Endothelial cell of umbilical vein (primary cell): Measurements from ENCODE around the gene LDLRAD3. TPM values are rescaled to one million over a fixed set of nuclear protein-coding genes. Genes with fewer than 3 reads are reported as not detected.
"Not testable (repeated sequence)": the region's sequence is repeated elsewhere in the genome, so short reads cannot be mapped to it uniquely, and the experiment has no call there.

Experiments used
- BruUV-seq: library from RNA; stranded (reverse); fragments of 400-500 nt; replicated peaks from 2 replicates; lab custom pipeline; 2021; lab: Mats Ljungman, UMichigan
- CTCF ChIA-PET: fragments of 300-600, 350-600 bp; sonication (Branson Sonifier 250); formaldehyde crosslinking; loops from one replicate; lab custom pipeline; 2021; ENCODE audit warnings: antibody characterized with exemption, inconsistent platforms; lab: Charles Lee
- POLR2A ChIA-PET: fragments of 300-600, 350-600 bp; sonication (Branson Sonifier 250); formaldehyde crosslinking; loops from one replicate; lab custom pipeline; 2021; ENCODE audit warnings: antibody characterized with exemption, inconsistent platforms; lab: Charles Lee
- DNase-seq: peaks from one replicate; pipeline ENCODE4 v3.0.0-alpha.2; 2011; ENCODE audit warnings: low read depth, low spot score
- FAIRE-seq: peaks from 2 replicates; lab custom pipeline; 2011; peaks lifted over from hg19 to GRCh38; lab: Jason Lieb, UNC
- H2AFZ ChIP-seq: 2 replicates; pipeline ENCODE4 v1.6.0; 2012; ENCODE audit warnings: low read depth, low read length, control low read depth, inconsistent platforms
- H3K27ac ChIP-seq: 2 replicates; pipeline ENCODE4 v1.5.1; 2011; ENCODE audit warnings: low read depth, mild to moderate bottlenecking, control low read depth, low read length, moderate library complexity; ENCODE audit not compliant: insufficient read depth
- H3K27me3 ChIP-seq, 2 experiments: 2 replicates each; pipeline versions ENCODE4 v1.6.0 to v1.6.1; 2011; ENCODE audit warnings: low read length in 2 of 2, mixed read lengths in 1 of 2; ENCODE audit not compliant: control insufficient read depth in 2 of 2, insufficient read depth in 2 of 2
- H3K36me3 ChIP-seq, 2 experiments: 2 replicates in 1 of 2; 3 replicates in 1 of 2; pipeline ENCODE4 v1.5.1; 2011; ENCODE audit warnings: low read length in 2 of 2, mild to moderate bottlenecking in 1 of 2, moderate library complexity in 1 of 2; ENCODE audit not compliant: control insufficient read depth in 2 of 2, insufficient read depth in 2 of 2; ENCODE audit errors: extremely low read depth in 1 of 2
- H3K4me1 ChIP-seq: 3 replicates; pipeline ENCODE4 v1.5.1; 2011; ENCODE audit warnings: mild to moderate bottlenecking, low read length; ENCODE audit not compliant: control insufficient read depth, insufficient read depth; ENCODE audit errors: extremely low read depth
- H3K4me2 ChIP-seq: 2 replicates; pipeline ENCODE4 v1.6.1; 2011; ENCODE audit warnings: low read length, control low read depth, mixed read lengths; ENCODE audit not compliant: insufficient read depth
- H3K4me3 ChIP-seq, 3 experiments: fragments of 200-600 bp in 1 of 3; sonication (generic), shearing (Covaris generic) in 1 of 3; replicated peaks in 1 of 3; 2 replicates each; pipeline ENCODE4 v1.5.1; 2011 to 2016; ENCODE audit warnings: control low read depth in 3 of 3, low read length in 3 of 3, mild to moderate bottlenecking in 2 of 3, inconsistent platforms in 1 of 3, low read depth in 1 of 3, moderate library complexity in 1 of 3; ENCODE audit not compliant: insufficient read depth in 1 of 3
- H3K79me2 ChIP-seq: 2 replicates; pipeline ENCODE4 v1.6.0; 2012; ENCODE audit warnings: low read length, inconsistent platforms; ENCODE audit not compliant: control insufficient read depth, insufficient read depth
- H3K9ac ChIP-seq: replicated peaks from 2 replicates; pipeline ENCODE3; 2011; ENCODE audit warnings: low read length, control low read depth; ENCODE audit not compliant: insufficient read depth; ENCODE audit errors: extremely low read depth
- H3K9me1 ChIP-seq: replicated peaks from 3 replicates; pipeline ENCODE4 v1.6.0; 2011; ENCODE audit warnings: mild to moderate bottlenecking, low read length; ENCODE audit not compliant: control insufficient read depth, insufficient read depth; ENCODE audit errors: extremely low read depth
- H3K9me3 ChIP-seq: replicated peaks from 2 replicates; pipeline ENCODE4 v1.5.1; 2012; ENCODE audit warnings: low read length, inconsistent platforms; ENCODE audit not compliant: control insufficient read depth, insufficient read depth
- H4K20me1 ChIP-seq: replicated peaks from 2 replicates; pipeline ENCODE3; 2011; ENCODE audit warnings: mild to moderate bottlenecking, low read length; ENCODE audit not compliant: control insufficient read depth, insufficient read depth; ENCODE audit errors: extremely low read depth
- CTCF ChIP-seq, 2 donors: IDR thresholded peaks; 1 replicate in 1 of 2; 2 replicates in 1 of 2; pipeline ENCODE4 v1.5.1; 2011; ENCODE audit warnings: low read length in 2 of 2, mild to moderate bottlenecking in 2 of 2, moderate library complexity in 2 of 2, control low read depth in 1 of 2, inconsistent platforms in 1 of 2, low read depth in 1 of 2; ENCODE audit not compliant: insufficient read depth in 1 of 2; ENCODE audit errors: extremely low read depth in 1 of 2
- EZH2 ChIP-seq: IDR thresholded peaks from 2 replicates; pipeline ENCODE4 v1.6.1; 2012; ENCODE audit warnings: borderline replicate concordance, low read depth, mild to moderate bottlenecking, moderate library complexity, low read length, inconsistent platforms; ENCODE audit not compliant: severe bottlenecking
- FOS ChIP-seq: IDR thresholded peaks from 2 replicates; pipeline ENCODE4 v1.6.1; 2011; ENCODE audit warnings: mild to moderate bottlenecking, low read length, moderate library complexity, borderline replicate concordance; ENCODE audit not compliant: insufficient read depth
- GATA2 ChIP-seq: IDR thresholded peaks from 2 replicates; pipeline ENCODE4 v1.7.0; 2011; ENCODE audit warnings: low read depth, mild to moderate bottlenecking, moderate library complexity, mixed read lengths, low read length; ENCODE audit not compliant: insufficient read length, insufficient read depth
- JUN ChIP-seq: IDR thresholded peaks from 2 replicates; pipeline ENCODE4 v1.6.1; 2011; ENCODE audit warnings: borderline replicate concordance, low read depth; ENCODE audit not compliant: insufficient read length, insufficient read depth
- MAX ChIP-seq: IDR thresholded peaks from 2 replicates; pipeline ENCODE4 v1.6.1; 2011; ENCODE audit not compliant: insufficient read depth, insufficient read length
- MYC ChIP-seq: IDR thresholded peaks from one replicate; pipeline ENCODE4 v1.6.1; 2011; ENCODE audit warnings: mild to moderate bottlenecking, low read depth, low read length
- POLR2A ChIP-seq: IDR thresholded peaks from 2 replicates; pipeline ENCODE4 v1.6.1; 2012; ENCODE audit warnings: low read depth, mild to moderate bottlenecking, control low read depth, low read length
- POLR2AphosphoS5 ChIP-seq: IDR thresholded peaks from 2 replicates; pipeline ENCODE4 v1.6.1; 2012; ENCODE audit warnings: low read depth, mild to moderate bottlenecking, control low read depth, low read length, moderate library complexity; ENCODE audit not compliant: insufficient read depth
- dilution Hi-C: fragments of 300-500 bp; cut with MboI; formaldehyde crosslinking; loops from one replicate; pipeline ENCODE4 v1.15.0; 2019; ENCODE audit warnings: low sequenced_read_pairs; ENCODE audit not compliant: extremely low pct_ligation_motif_present
- intact Hi-C: fragments of 100-400 bp; cut with micrococcal nuclease; formaldehyde crosslinking; loops from one replicate; pipeline ENCODE4 v1.10.0; 2022
- polyA plus RNA-seq, 4 experiments: library from polyadenylated mRNA; depleted of rRNA in 3 of 4; stranded (reverse) in 3 of 4; unstranded in 1 of 4; fragments of >200 nt; gene quantifications; 2 replicates each; pipeline versions ENCODE4 v1.2.1 to v1.2.3, GENCODE V29; 2011 to 2012; ENCODE audit warnings: missing spikeins in 1 of 4
- total RNA-seq: library from RNA; stranded (reverse); gene quantifications from 2 replicates; pipeline ENCODE4 v1.2.3, GENCODE V29; 2021

The LDLRAD3 gene
- total and polyA plus RNA-seq, 2 donors (not counting 3 experiments of a cell fraction or from before 2014, with no cell fraction given), result 17.9 to 25.1 TPM

GRCh38 chr11:36013446-36013845, 69.6 kb downstream of the LDLRAD3 start:
- H3K79me2 ChIP-seq, result peaks cover 18% of the 10 kb centered on the region

GRCh38 chr11:36013950-36014897, 70.4 kb downstream of the LDLRAD3 start:
- intact Hi-C loops (no loop called here), dilution Hi-C loops (no loop called here)
- POLR2A ChIA-PET, result no interaction called here
- Histone ChIP-seq H3K79me2 (peaks cover 18% of the 10 kb centered on the region), H3K9me1 (no peaks in the 10 kb centered on the region), H3K27ac (no peak overlapping the region), H3K9ac (no peak overlapping the region), H2AFZ (no peak overlapping the region), H3K27me3 (no peaks in the 10 kb centered on the region), H3K4me2 (no peak overlapping the region), H3K9me3 (no peaks in the 10 kb centered on the region), H3K4me3 (no peak overlapping the region), H4K20me1 (no peaks in the 10 kb centered on the region), H3K4me1 (peaks cover 28% of the 10 kb centered on the region), H3K36me3 (no peaks in the 10 kb centered on the region)
- FAIRE-seq (no peak), DNase-seq (no peak)
- BruUV-seq, result no TSS peak
- TF ChIP-seq JUN (no peak), EZH2 (no peak), POLR2AphosphoS5 (no peak), FOS (no peak), GATA2 (no peak), POLR2A (no peak), MYC (no peak), MAX (no peak), CTCF (IDR thresholded peaks at IDR 0.05; ENCODE audit: extremely low read depth in 1 of 2, insufficient read depth in 1 of 2, low read depth in 1 of 2, low read length in 2 of 2) (no peak)
- CTCF ChIA-PET, result interaction anchor here (1.3 kb wide), 1 partner anchor 10 kb away, joined by 3 read pairs; no protein-coding TSS in a partner anchor

More at GRCh38 chr11:36013446-36013845, 69.6 kb downstream of the LDLRAD3 start:
- H3K27me3 ChIP-seq, H4K20me1 ChIP-seq, BruUV-seq, DNase-seq, H3K9ac ChIP-seq, FAIRE-seq, H3K4me2 ChIP-seq, POLR2A ChIA-PET, intact Hi-C loops, dilution Hi-C loops, H3K9me1 ChIP-seq, H3K36me3 ChIP-seq, H3K27ac ChIP-seq, H3K9me3 ChIP-seq, H2AFZ ChIP-seq, H3K4me3 ChIP-seq: not testable (repeated sequence)
- peaks cover 36% of the 10 kb centered on the region for H3K4me1 ChIP-seq
- CTCF ChIA-PET, result interaction anchor here (1.3 to 2.1 kb wide), 2 partner anchors 11 to 191 kb away, joined by 3 to 8 read pairs; no protein-coding TSS in a partner anchor
